Fibroblast of lung (primary cell): ENCODE data around the gene SORL1-AS1.

Source experiments
- EZH2 ChIP-seq: IDR thresholded peaks from 2 replicates; pipeline ENCODE4 v1.5.1; 2012; ENCODE audit warnings: low read length, control low read depth, mild to moderate bottlenecking; ENCODE audit errors: missing control alignments
- TF ChIP-seq, protein P1 (sequence below), 2 donors: IDR thresholded peaks in 1 of 2; conservative IDR thresholded peaks in 1 of 2; 1 replicate in 1 of 2; 2 replicates in 1 of 2; pipeline ENCODE4 v1.5.1; 2011 to 2012; ENCODE audit warnings: low read length in 2 of 2, control low read depth in 1 of 2, inconsistent platforms in 1 of 2, low read depth in 1 of 2, mild to moderate bottlenecking in 1 of 2

DNA sequence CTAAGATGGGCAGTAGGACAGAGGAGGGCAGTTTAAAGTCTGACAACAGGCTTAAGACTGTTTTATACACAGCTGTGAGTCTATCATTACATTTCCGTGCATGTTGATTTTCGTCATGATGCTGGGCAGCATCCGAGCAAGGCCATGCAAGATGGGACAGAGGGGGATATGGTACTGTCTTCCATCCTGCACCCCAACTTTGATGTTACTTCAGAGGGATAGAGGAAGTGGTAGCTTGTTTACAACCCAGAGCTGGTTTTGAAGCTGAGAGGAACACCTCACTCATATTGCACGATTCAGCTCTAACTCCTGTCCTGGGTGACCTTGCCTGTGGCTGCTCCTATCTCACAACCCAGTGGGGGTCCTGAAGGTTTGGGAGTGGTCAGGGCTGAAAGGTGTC lies 3.6 kb downstream of the SORL1-AS1 start:
- TF ChIP-seq, protein P1, sequence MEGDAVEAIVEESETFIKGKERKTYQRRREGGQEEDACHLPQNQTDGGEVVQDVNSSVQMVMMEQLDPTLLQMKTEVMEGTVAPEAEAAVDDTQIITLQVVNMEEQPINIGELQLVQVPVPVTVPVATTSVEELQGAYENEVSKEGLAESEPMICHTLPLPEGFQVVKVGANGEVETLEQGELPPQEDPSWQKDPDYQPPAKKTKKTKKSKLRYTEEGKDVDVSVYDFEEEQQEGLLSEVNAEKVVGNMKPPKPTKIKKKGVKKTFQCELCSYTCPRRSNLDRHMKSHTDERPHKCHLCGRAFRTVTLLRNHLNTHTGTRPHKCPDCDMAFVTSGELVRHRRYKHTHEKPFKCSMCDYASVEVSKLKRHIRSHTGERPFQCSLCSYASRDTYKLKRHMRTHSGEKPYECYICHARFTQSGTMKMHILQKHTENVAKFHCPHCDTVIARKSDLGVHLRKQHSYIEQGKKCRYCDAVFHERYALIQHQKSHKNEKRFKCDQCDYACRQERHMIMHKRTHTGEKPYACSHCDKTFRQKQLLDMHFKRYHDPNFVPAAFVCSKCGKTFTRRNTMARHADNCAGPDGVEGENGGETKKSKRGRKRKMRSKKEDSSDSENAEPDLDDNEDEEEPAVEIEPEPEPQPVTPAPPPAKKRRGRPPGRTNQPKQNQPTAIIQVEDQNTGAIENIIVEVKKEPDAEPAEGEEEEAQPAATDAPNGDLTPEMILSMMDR (conservative IDR thresholded peaks at IDR 0.05 in 1 of 2, IDR thresholded peaks at IDR 0.05 in 1 of 2; ENCODE audit: low read depth in 1 of 2, low read length in 2 of 2): no peak
- no peak for TF ChIP-seq EZH2
